SU-DHL-6 (cell line): ENCODE measurements around the gene CACNG7.

ENCODE experiments used
- H2AFZ ChIP-seq: fragments of 200-600 bp; sonication (generic); 2 replicates; pipeline ENCODE4 v1.6.1; 2014; ENCODE audit warnings: low read depth, mild to moderate bottlenecking, moderate library complexity, mixed read lengths, antibody characterized with exemption, low read length; ENCODE audit not compliant: severe bottlenecking
- H3F3A ChIP-seq: fragments of 200-600 bp; shearing (Covaris generic); 2 replicates; pipeline ENCODE4 v1.6.0; 2016; ENCODE audit warnings: antibody characterized with exemption, mild to moderate bottlenecking; ENCODE audit not compliant: insufficient read depth
- H3K27ac ChIP-seq: fragments of 200-600 bp; sonication (generic); 2 replicates; pipeline ENCODE4 v1.5.1; 2016; ENCODE audit warnings: low read depth, mild to moderate bottlenecking, low read length, moderate library complexity, mixed read lengths
- H3K27me3 ChIP-seq: fragments of 200-600 bp; sonication (generic), shearing (Covaris generic); 2 replicates; pipeline ENCODE4 v1.6.0; 2014; ENCODE audit warnings: mild to moderate bottlenecking, low read length
- H3K36me3 ChIP-seq: fragments of 200-600 bp; sonication (generic); 2 replicates; pipeline ENCODE4 v1.6.1; 2014; ENCODE audit warnings: mild to moderate bottlenecking, low read length, mixed read lengths
- H3K4me2 ChIP-seq: fragments of 300-600, 200-600 bp; shearing (Covaris generic), sonication (generic); 2 replicates; pipeline ENCODE4 v1.6.0; 2014; ENCODE audit warnings: low read length, low read depth, mild to moderate bottlenecking; ENCODE audit not compliant: poor library complexity, severe bottlenecking
- H3K4me3 ChIP-seq: fragments of 200-600 bp; sonication (generic); 2 replicates; pipeline ENCODE4 v1.5.1; 2014; ENCODE audit warnings: antibody characterized with exemption, low read length, mild to moderate bottlenecking, mixed read lengths; ENCODE audit not compliant: insufficient read depth, poor library complexity, severe bottlenecking
- H3K79me2 ChIP-seq: fragments of 200-600 bp; sonication (generic); 2 replicates; pipeline ENCODE4 v1.6.1; 2014; ENCODE audit warnings: mild to moderate bottlenecking, low read length, moderate library complexity; ENCODE audit not compliant: insufficient read depth
- H3K9ac ChIP-seq: fragments of 200-600 bp; sonication (generic); 2 replicates; pipeline ENCODE4 v1.7.0; 2014; ENCODE audit warnings: mild to moderate bottlenecking, low read length
- H3K9me2 ChIP-seq: fragments of 200-600 bp; sonication (generic); replicated peaks from 2 replicates; pipeline ENCODE4 v1.6.1; 2014; ENCODE audit warnings: low read length; ENCODE audit not compliant: insufficient read depth
- H3K9me3 ChIP-seq: fragments of 200-600 bp; sonication (generic); 2 replicates; pipeline ENCODE4 v1.6.1; 2014; ENCODE audit warnings: low read length, mixed read lengths; ENCODE audit not compliant: insufficient read depth
- H4K20me1 ChIP-seq: fragments of 200-600 bp; sonication (generic); 2 replicates; pipeline ENCODE4 v1.6.1; 2014; ENCODE audit warnings: low read depth, mild to moderate bottlenecking, antibody characterized with exemption, low read length, moderate library complexity, mixed read lengths
- CTCF ChIP-seq: fragments of 200-600 bp; sonication (generic); IDR thresholded peaks from one replicate; pipeline ENCODE4 v1.5.1; 2017; ENCODE audit warnings: antibody characterized with exemption, mild to moderate bottlenecking, low read length, moderate library complexity; ENCODE audit not compliant: insufficient read depth, poor library complexity, severe bottlenecking
- EZH2phosphoT487 ChIP-seq: fragments of 200-600 bp; sonication (generic), shearing (Covaris generic); conservative IDR thresholded peaks from 2 replicates; pipeline ENCODE4 v1.6.1; 2018; ENCODE audit warnings: mild to moderate bottlenecking, antibody characterized with exemption, low read length, moderate library complexity, mixed read lengths

Gene CACNG7

DNA sequence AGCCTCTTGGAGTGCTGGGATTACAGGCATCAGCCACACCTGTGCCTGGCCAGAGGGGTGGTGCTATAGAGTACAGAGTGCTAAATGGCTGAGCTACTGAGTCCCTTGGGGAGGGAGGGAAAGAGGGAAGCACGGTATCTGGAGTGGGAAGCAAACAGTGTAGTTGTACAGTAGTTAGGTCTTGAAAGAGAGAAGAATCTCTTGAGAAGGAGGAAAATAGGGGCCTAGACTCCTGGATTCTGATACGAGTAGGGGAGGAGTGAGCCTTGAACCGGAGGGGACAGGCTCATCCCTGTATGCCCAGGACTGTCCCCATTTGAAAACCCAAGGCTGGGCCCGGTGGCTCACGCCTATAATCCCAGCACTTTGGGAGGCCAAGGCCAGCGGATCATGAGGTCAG is 36.3 kb upstream of the CACNG7 start:
- no peaks in the 10 kb centered on the region for H3K36me3 ChIP-seq
- H3K27ac ChIP-seq = no peak overlapping the region
- no peak overlapping the region for H3K4me2 ChIP-seq
- H4K20me1 ChIP-seq = no peaks in the 10 kb centered on the region
- H3K27me3 ChIP-seq = no peaks in the 10 kb centered on the region
- H3K9me2 ChIP-seq = no peaks in the 10 kb centered on the region
- H3K4me3 ChIP-seq = no peak overlapping the region
- TF ChIP-seq CTCF = no peak
- no peak for TF ChIP-seq EZH2phosphoT487
- no peak overlapping the region for H3K9ac ChIP-seq
- no peaks in the 10 kb centered on the region for H3K79me2 ChIP-seq
- H2AFZ ChIP-seq = no peak overlapping the region
- H3F3A ChIP-seq = no peaks in the 10 kb centered on the region
- H3K9me3 ChIP-seq = no peaks in the 10 kb centered on the region

DNA sequence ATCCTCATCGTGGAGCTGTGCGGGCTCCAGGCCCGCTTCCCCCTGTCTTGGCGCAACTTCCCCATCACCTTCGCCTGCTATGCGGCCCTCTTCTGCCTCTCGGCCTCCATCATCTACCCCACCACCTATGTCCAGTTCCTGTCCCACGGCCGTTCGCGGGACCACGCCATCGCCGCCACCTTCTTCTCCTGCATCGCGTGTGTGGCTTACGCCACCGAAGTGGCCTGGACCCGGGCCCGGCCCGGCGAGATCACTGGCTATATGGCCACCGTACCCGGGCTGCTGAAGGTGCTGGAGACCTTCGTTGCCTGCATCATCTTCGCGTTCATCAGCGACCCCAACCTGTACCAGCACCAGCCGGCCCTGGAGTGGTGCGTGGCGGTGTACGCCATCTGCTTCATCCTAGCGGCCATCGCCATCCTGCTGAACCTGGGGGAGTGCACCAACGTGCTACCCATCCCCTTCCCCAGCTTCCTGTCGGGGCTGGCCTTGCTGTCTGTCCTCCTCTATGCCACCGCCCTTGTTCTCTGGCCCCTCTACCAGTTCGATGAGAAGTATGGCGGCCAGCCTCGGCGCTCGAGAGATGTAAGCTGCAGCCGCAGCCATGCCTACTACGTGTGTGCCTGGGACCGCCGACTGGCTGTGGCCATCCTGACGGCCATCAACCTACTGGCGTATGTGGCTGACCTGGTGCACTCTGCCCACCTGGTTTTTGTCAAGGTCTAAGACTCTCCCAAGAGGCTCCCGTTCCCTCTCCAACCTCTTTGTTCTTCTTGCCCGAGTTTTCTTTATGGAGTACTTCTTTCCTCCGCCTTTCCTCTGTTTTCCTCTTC is 35.1 kb upstream of the CACNG7 start:
- Histone ChIP-seq H3K9me2 (no peaks in the 10 kb centered on the region), H3K4me3 (no peak overlapping the region), H3K27ac (no peak overlapping the region), H4K20me1 (no peaks in the 10 kb centered on the region), H3F3A (no peaks in the 10 kb centered on the region), H3K36me3 (no peaks in the 10 kb centered on the region), H3K27me3 (no peaks in the 10 kb centered on the region), H3K79me2 (no peaks in the 10 kb centered on the region), H3K9me3 (no peaks in the 10 kb centered on the region), H3K9ac (no peak overlapping the region), H3K4me2 (no peak overlapping the region), H2AFZ (no peak overlapping the region)
- TF ChIP-seq EZH2phosphoT487 (no peak), CTCF (no peak)

GRCh38 chr19:53874606-53874990 is 34.5 kb upstream of the CACNG7 start:
- Histone ChIP-seq H3K9me3 (no peaks in the 10 kb centered on the region), H3K9me2 (no peaks in the 10 kb centered on the region), H3K9ac (no peak overlapping the region), H3K27me3 (no peaks in the 10 kb centered on the region), H3K27ac (no peak overlapping the region), H3K4me3 (no peak overlapping the region), H3K4me2 (no peak overlapping the region), H3K36me3 (no peaks in the 10 kb centered on the region), H2AFZ (no peak overlapping the region), H3K79me2 (no peaks in the 10 kb centered on the region), H4K20me1 (no peaks in the 10 kb centered on the region), H3F3A (no peaks in the 10 kb centered on the region)
- TF ChIP-seq EZH2phosphoT487 (no peak), CTCF (no peak)
